Vagina (tissue), 2 donors: ENCODE results near the gene EHD1.

ENCODE experiments used
- POLR2A ChIP-seq, 2 donors: fragments of 450-650 bp; IDR thresholded peaks; one replicate each; pipeline ENCODE4 v1.6.1; 2017; ENCODE audit warnings: antibody characterized with exemption in 2 of 2, mild to moderate bottlenecking in 2 of 2, moderate library complexity in 2 of 2
- POLR2AphosphoS5 ChIP-seq, 2 donors: sonication (generic); formaldehyde crosslinking; IDR thresholded peaks; one replicate each; pipeline ENCODE4 v1.9.0; 2017; ENCODE audit warnings: antibody characterized with exemption in 2 of 2, mild to moderate bottlenecking in 2 of 2, low read depth in 1 of 2; ENCODE audit not compliant: insufficient read depth in 1 of 2
- TF ChIP-seq, protein P1 (sequence below), 3 experiments: fragments of 450-650 bp in 2 of 3; fragments of 200-600 bp in 1 of 3; sonication (generic) in 1 of 3; IDR thresholded peaks; one replicate each; pipeline ENCODE4 v1.5.1; 2017 to 2019; ENCODE audit warnings: antibody characterized with exemption in 3 of 3, mild to moderate bottlenecking in 2 of 3, moderate library complexity in 2 of 3

DNA sequence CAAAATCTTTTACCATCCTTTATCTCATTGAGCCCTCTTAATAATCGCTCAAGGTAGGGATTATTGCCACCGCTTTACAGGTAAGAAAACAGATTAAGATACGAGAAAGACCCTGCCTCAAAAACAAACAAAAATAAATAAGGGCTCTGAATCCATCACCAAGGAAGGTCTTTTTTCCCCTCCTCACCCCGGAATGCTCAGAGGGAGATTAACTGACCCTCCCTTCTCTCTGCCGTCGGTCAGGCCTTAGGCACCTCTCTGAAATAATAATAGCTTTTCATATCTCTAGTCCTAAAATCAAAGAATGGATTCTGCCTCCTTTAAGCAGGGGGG, 39.2 kb upstream of the EHD1 start:
- TF ChIP-seq, protein P1, sequence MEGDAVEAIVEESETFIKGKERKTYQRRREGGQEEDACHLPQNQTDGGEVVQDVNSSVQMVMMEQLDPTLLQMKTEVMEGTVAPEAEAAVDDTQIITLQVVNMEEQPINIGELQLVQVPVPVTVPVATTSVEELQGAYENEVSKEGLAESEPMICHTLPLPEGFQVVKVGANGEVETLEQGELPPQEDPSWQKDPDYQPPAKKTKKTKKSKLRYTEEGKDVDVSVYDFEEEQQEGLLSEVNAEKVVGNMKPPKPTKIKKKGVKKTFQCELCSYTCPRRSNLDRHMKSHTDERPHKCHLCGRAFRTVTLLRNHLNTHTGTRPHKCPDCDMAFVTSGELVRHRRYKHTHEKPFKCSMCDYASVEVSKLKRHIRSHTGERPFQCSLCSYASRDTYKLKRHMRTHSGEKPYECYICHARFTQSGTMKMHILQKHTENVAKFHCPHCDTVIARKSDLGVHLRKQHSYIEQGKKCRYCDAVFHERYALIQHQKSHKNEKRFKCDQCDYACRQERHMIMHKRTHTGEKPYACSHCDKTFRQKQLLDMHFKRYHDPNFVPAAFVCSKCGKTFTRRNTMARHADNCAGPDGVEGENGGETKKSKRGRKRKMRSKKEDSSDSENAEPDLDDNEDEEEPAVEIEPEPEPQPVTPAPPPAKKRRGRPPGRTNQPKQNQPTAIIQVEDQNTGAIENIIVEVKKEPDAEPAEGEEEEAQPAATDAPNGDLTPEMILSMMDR (IDR thresholded peaks at IDR 0.05), result no peak
- TF ChIP-seq POLR2A (IDR thresholded peaks at IDR 0.05), result no peak
- no peak for TF ChIP-seq POLR2AphosphoS5 (IDR thresholded peaks at IDR 0.05; ENCODE audit: insufficient read depth in 1 of 2, low read depth in 1 of 2)
